Measurements from ENCODE around the gene AKR1E2. TPM values are rescaled to one million over a fixed set of nuclear protein-coding genes. Genes with fewer than 3 reads are reported as not detected.

The AKR1E2 gene
- total RNA-seq, 1 experiment from 2014 or later, result 4.7 TPM

- intact Hi-C loops (cut with micrococcal nuclease; ENCODE audit: unreplicated experiment), result loop anchor here (10.0 kb wide), 1 partner anchor 445 kb away; no protein-coding TSS in a partner anchor
- no peaks in the 10 kb centered on the region for H3K4me1 ChIP-seq (ENCODE audit: control insufficient read depth, insufficient read depth, low read length)
- TF ChIP-seq SIN3A (IDR thresholded peaks at IDR 0.05; ENCODE audit: borderline replicate concordance, insufficient read depth, low read depth, low read length) (no peak), POLR2AphosphoS5 (IDR thresholded peaks at IDR 0.05; ENCODE audit: low read depth, low read length) (no peak), REST (IDR thresholded peaks at IDR 0.05; ENCODE audit: insufficient read depth in 1 of 2, low read depth in 2 of 2, low read length in 1 of 2) (no peak), TCF7L2 (IDR thresholded peaks at IDR 0.05; ENCODE audit: low read depth, low read length) (no peak)
- TF ChIP-seq, protein P1, sequence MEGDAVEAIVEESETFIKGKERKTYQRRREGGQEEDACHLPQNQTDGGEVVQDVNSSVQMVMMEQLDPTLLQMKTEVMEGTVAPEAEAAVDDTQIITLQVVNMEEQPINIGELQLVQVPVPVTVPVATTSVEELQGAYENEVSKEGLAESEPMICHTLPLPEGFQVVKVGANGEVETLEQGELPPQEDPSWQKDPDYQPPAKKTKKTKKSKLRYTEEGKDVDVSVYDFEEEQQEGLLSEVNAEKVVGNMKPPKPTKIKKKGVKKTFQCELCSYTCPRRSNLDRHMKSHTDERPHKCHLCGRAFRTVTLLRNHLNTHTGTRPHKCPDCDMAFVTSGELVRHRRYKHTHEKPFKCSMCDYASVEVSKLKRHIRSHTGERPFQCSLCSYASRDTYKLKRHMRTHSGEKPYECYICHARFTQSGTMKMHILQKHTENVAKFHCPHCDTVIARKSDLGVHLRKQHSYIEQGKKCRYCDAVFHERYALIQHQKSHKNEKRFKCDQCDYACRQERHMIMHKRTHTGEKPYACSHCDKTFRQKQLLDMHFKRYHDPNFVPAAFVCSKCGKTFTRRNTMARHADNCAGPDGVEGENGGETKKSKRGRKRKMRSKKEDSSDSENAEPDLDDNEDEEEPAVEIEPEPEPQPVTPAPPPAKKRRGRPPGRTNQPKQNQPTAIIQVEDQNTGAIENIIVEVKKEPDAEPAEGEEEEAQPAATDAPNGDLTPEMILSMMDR (IDR thresholded peaks at IDR 0.05), result no peak
- no peak overlapping the region for H3K4me3 ChIP-seq (ENCODE audit: low read depth in 2 of 2, low read length in 2 of 2)
- H3K9me3 ChIP-seq (ENCODE audit: control insufficient read depth, insufficient read depth, low read depth, low read length), result no peaks in the 10 kb centered on the region
- ChIA-PET CTCF (interaction anchor here (1.1 to 1.2 kb wide), 2 partner anchors 8 to 9 kb away, joined by 3 read pairs; no protein-coding TSS in a partner anchor), POLR2A (no interaction called here)
- H3K27me3 ChIP-seq (ENCODE audit: control insufficient read depth, insufficient read depth, low read length), result no peaks in the 10 kb centered on the region
- BruUV-seq (replicated peaks), result no TSS peak
- in situ Hi-C loops (cut with HindIII; ENCODE audit: low pct_unique_long_range_greater_than_20kb, low sequenced_read_pairs), result no loop called here
- H3K27ac ChIP-seq (ENCODE audit: low read length), result no peak overlapping the region
- ATAC-seq, result no peak
- no peak for DNase-seq (ENCODE audit: low read depth, low spot score)
- no peaks in the 10 kb centered on the region for H3K36me3 ChIP-seq (ENCODE audit: control insufficient read depth, insufficient read depth, low read length)
These were observed 14.1 kb downstream of the AKR1E2 start for GRCh38 chr10:4840151-4840550.

DNA sequence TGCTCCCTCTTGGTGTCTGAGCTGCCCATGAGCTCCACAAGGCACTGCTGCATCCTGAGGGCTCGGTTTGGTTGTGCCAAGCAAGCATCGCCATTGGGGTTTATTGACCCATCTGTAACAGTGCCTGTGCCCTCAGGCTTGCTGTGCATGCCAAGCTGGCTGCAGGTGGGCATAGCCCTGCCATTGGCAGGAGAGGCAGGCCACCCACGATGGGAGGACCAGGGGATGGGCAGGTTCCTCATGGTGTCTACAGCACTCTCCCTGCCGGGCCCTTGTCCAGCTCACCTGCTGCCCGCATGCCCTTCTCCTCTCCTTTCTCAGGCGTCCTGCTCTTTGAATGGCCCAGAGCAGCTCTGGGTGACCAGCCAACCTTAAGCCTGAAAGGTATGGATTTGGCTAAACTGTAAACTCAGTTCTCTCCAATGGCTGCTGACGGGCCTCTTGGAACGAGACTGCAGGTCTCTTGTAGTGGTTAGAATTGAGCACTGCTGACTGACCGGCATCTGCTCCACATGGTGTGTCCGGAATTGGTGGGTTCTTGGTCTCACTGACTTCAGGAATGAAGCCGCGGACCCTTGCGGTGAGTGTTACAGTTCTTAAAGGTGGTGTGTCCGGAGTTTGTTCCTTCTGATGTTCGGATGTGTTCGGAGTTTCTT, 17.6 kb downstream of the AKR1E2 start:
- ChIA-PET CTCF (no interaction called here), POLR2A (no interaction called here)
- BruUV-seq (replicated peaks), result no TSS peak
- Histone ChIP-seq H3K36me3 (ENCODE audit: control insufficient read depth, insufficient read depth, low read length) (no peaks in the 10 kb centered on the region), H3K27me3 (ENCODE audit: control insufficient read depth, insufficient read depth, low read length) (no peaks in the 10 kb centered on the region), H3K4me1 (ENCODE audit: control insufficient read depth, insufficient read depth, low read length) (no peaks in the 10 kb centered on the region; the same call in 1 of the 2 replicates), H3K4me3 (ENCODE audit: low read depth in 2 of 2, low read length in 2 of 2) (no peak overlapping the region), H3K27ac (ENCODE audit: low read length) (no peak overlapping the region), H3K9me3 (ENCODE audit: control insufficient read depth, insufficient read depth, low read depth, low read length) (no peaks in the 10 kb centered on the region)
- in situ Hi-C loops (cut with HindIII; ENCODE audit: low pct_unique_long_range_greater_than_20kb, low sequenced_read_pairs), result no loop called here
- intact Hi-C loops (cut with micrococcal nuclease; ENCODE audit: unreplicated experiment), result loop anchor here (10.0 kb wide), 1 partner anchor 441 kb away; no protein-coding TSS in a partner anchor
- ATAC-seq (no peak), DNase-seq (ENCODE audit: low read depth, low spot score) (no peak)
- TF ChIP-seq REST (IDR thresholded peaks at IDR 0.05; ENCODE audit: insufficient read depth in 1 of 2, low read depth in 2 of 2, low read length in 1 of 2) (no peak), POLR2AphosphoS5 (IDR thresholded peaks at IDR 0.05; ENCODE audit: low read depth, low read length) (no peak), TCF7L2 (IDR thresholded peaks at IDR 0.05; ENCODE audit: low read depth, low read length) (no peak), SIN3A (IDR thresholded peaks at IDR 0.05; ENCODE audit: borderline replicate concordance, insufficient read depth, low read depth, low read length) (no peak)
- TF ChIP-seq, protein P1 (IDR thresholded peaks at IDR 0.05), result no peak
